HG03457 (cell line): ENCODE results near the gene MS4A7.
"Not testable (repeated sequence)": the region's sequence is repeated elsewhere in the genome, so short reads cannot be mapped to it uniquely, and the experiment has no call there.

Source experiments
- ATAC-seq: cut with Tn5 transposase; IDR thresholded peaks from one replicate; pipeline ENCODE4 v1.9.1; 2021; ENCODE audit warnings: moderate number of reproducible peaks; ENCODE audit not compliant: unreplicated experiment

Gene MS4A7

GRCh38 chr11:60378354-60378753 lies at the start of gene MS4A7:
Gene MS4A7, plus strand, starts transcription at chr11:60378532. Its CDS starts 4,610 bp downstream, at chr11:60383142.
- peak; percentile 83 for ATAC-seq

- no peak for ATAC-seq
These were observed 45.5 kb upstream of the MS4A7 start for GRCh38 chr11:60332846-60333245.

GRCh38 chr11:60334005-60334620 lies 44.2 kb upstream of the MS4A7 start:
- no peak for ATAC-seq

- no peak for ATAC-seq
These were observed 41.5 kb upstream of the MS4A7 start for GRCh38 chr11:60336767-60337391.

GRCh38 chr11:60338053-60338452 lies 40.3 kb upstream of the MS4A7 start:
- ATAC-seq, result no peak

GRCh38 chr11:60339356-60339755 lies 39.0 kb upstream of the MS4A7 start:
- ATAC-seq, result no peak

- ATAC-seq, result no peak
These were observed 35.1 kb upstream of the MS4A7 start for GRCh38 chr11:60343094-60343704.

GRCh38 chr11:60344146-60344545 lies 34.2 kb upstream of the MS4A7 start:
- ATAC-seq, result no peak

- ATAC-seq, result no peak
These were observed 32.8 kb upstream of the MS4A7 start for GRCh38 chr11:60345489-60345888.

GRCh38 chr11:60347084-60347797 lies 31.1 kb upstream of the MS4A7 start:
- ATAC-seq, result no peak

- ATAC-seq, result no peak
These were observed 30.2 kb upstream of the MS4A7 start for GRCh38 chr11:60348116-60348515.

- ATAC-seq, result no peak
These were observed 28.3 kb upstream of the MS4A7 start for GRCh38 chr11:60349990-60350389.

GRCh38 chr11:60357771-60358170 lies 20.6 kb upstream of the MS4A7 start:
- ATAC-seq, result no peak

- ATAC-seq, result no peak
These were observed 17.7 kb upstream of the MS4A7 start for GRCh38 chr11:60360621-60361020.

- no peak for ATAC-seq
These were observed 16.1 kb upstream of the MS4A7 start for GRCh38 chr11:60362241-60362640.

- ATAC-seq, result peak; percentile 40
These were observed 14.5 kb upstream of the MS4A7 start for GRCh38 chr11:60363542-60364470.

GRCh38 chr11:60366262-60366904 lies 11.9 kb upstream of the MS4A7 start:
- not testable (repeated sequence) for ATAC-seq

- ATAC-seq, result peak; percentile 70
These were observed 11.3 kb upstream of the MS4A7 start for GRCh38 chr11:60367009-60367408.

- ATAC-seq, result no peak
These were observed 10.4 kb upstream of the MS4A7 start for GRCh38 chr11:60367896-60368295.

- ATAC-seq, result no peak
These were observed 8.0 kb upstream of the MS4A7 start for GRCh38 chr11:60370252-60370810.
